Inferior parietal cortex (tissue), 1 donor: ENCODE measurements around the gene ETNPPL.
A peak's percentile ranks its signal among the peaks of the same experiment; 100 is the strongest.

Source experiments
- DNase-seq: peaks from one replicate; pipeline ENCODE4 v3.0.0-alpha.2; 2016; ENCODE audit errors: extremely low spot score

The ETNPPL gene

GRCh38 chr4:108762559-108763225 lies at the start of gene ETNPPL:
ETNPPL (minus strand) TSS chr4:108763053; CDS start chr4:108762898, 155 bp downstream.
- no peak for DNase-seq

- DNase-seq, result no peak
Observed at GRCh38 chr4:108811486-108811885, 48.6 kb upstream of the ETNPPL start.

- DNase-seq, result no peak
Observed at GRCh38 chr4:108810087-108810486, 47.2 kb upstream of the ETNPPL start.

- no peak for DNase-seq
Observed at GRCh38 chr4:108804648-108805273, 41.9 kb upstream of the ETNPPL start.

- DNase-seq, result no peak
Observed at GRCh38 chr4:108799306-108799705, 36.5 kb upstream of the ETNPPL start.

GRCh38 chr4:108796173-108796572 lies 33.3 kb upstream of the ETNPPL start:
- DNase-seq, result no peak

- no peak for DNase-seq
Observed at GRCh38 chr4:108795733-108796132, 32.9 kb upstream of the ETNPPL start.

- peak; percentile 20 for DNase-seq
Observed at GRCh38 chr4:108794136-108794535, 31.3 kb upstream of the ETNPPL start.

GRCh38 chr4:108793415-108793814 lies 30.6 kb upstream of the ETNPPL start:
- DNase-seq, result no peak

GRCh38 chr4:108788731-108789130 lies 25.9 kb upstream of the ETNPPL start:
- DNase-seq, result no peak

GRCh38 chr4:108787724-108788123 lies 24.9 kb upstream of the ETNPPL start:
- no peak for DNase-seq

- DNase-seq, result no peak
Observed at GRCh38 chr4:108787106-108787505, 24.3 kb upstream of the ETNPPL start.

- no peak for DNase-seq
Observed at GRCh38 chr4:108786351-108786750, 23.5 kb upstream of the ETNPPL start.

GRCh38 chr4:108783665-108784463 lies 21.0 kb upstream of the ETNPPL start:
- no peak for DNase-seq

GRCh38 chr4:108779958-108780357 lies 17.1 kb upstream of the ETNPPL start:
- no peak for DNase-seq

GRCh38 chr4:108777388-108777787 lies 14.5 kb upstream of the ETNPPL start:
- no peak for DNase-seq

- DNase-seq, result no peak
Observed at GRCh38 chr4:108775921-108776320, 13.1 kb upstream of the ETNPPL start.

GRCh38 chr4:108774809-108775530 lies 12.1 kb upstream of the ETNPPL start:
- DNase-seq, result peak; percentile 37

GRCh38 chr4:108772402-108772801 lies 9.5 kb upstream of the ETNPPL start:
- DNase-seq, result no peak

GRCh38 chr4:108766058-108766457 lies 3.2 kb upstream of the ETNPPL start:
- DNase-seq, result no peak

GRCh38 chr4:108763986-108764385 lies 1.1 kb upstream of the ETNPPL start:
- no peak for DNase-seq

GRCh38 chr4:108763226-108763593 lies 357 bp upstream of the ETNPPL start:
- no peak for DNase-seq
